HepG2 (cell line): Measurements from ENCODE around the gene TBC1D24. TPM values are rescaled to one million over a fixed set of nuclear protein-coding genes. Genes with fewer than 3 reads are reported as not detected.

Experiments
- ATF2 ChIP-seq: sonication (generic); formaldehyde crosslinking; IDR thresholded peaks from 2 replicates; pipeline ENCODE4 v1.4.0; 2020; ENCODE audit warnings: missing genetic modification reagents
- CBFB ChIP-seq: sonication (generic); formaldehyde crosslinking; IDR thresholded peaks from 2 replicates; pipeline ENCODE4 v1.4.0; 2020; ENCODE audit warnings: missing genetic modification reagents
- HIVEP1 ChIP-seq: sonication (generic); formaldehyde crosslinking; IDR thresholded peaks from 2 replicates; pipeline ENCODE4 v1.4.0; 2020; ENCODE audit warnings: mild to moderate bottlenecking, missing genetic modification reagents
- KLF9 ChIP-seq: IDR thresholded peaks from 2 replicates; pipeline ENCODE4 v1.6.1; 2016; ENCODE audit warnings: low read depth
- PAF1 ChIP-seq: IDR thresholded peaks from 2 replicates; pipeline ENCODE4 v1.6.1; 2016; ENCODE audit warnings: missing genetic modification reagents, missing compliant biosample characterization
- POGZ ChIP-seq: sonication (generic); formaldehyde crosslinking; IDR thresholded peaks from 2 replicates; pipeline ENCODE4 v1.4.0; 2020; ENCODE audit warnings: mild to moderate bottlenecking, missing genetic modification reagents
- POLR2AphosphoS2 ChIP-seq: IDR thresholded peaks from 2 replicates; pipeline ENCODE4 v1.6.1; 2011; ENCODE audit warnings: low read depth, low read length, improper control_type of control experiment
- RBAK ChIP-seq: sonication (generic); formaldehyde crosslinking; IDR thresholded peaks from 2 replicates; pipeline ENCODE4 v1.5.1; 2020; ENCODE audit warnings: mild to moderate bottlenecking, missing genetic modification reagents
- SNAPC2 ChIP-seq: sonication (generic); formaldehyde crosslinking; IDR thresholded peaks from 2 replicates; pipeline ENCODE4 v1.8.1; 2022; ENCODE audit warnings: mild to moderate bottlenecking, missing genetic modification reagents
- ZNF224 ChIP-seq: sonication (generic); formaldehyde crosslinking; IDR thresholded peaks from 2 replicates; pipeline ENCODE4 v1.5.0; 2020; ENCODE audit warnings: mild to moderate bottlenecking, missing genetic modification reagents
- ZNF318 ChIP-seq: sonication (generic); formaldehyde crosslinking; IDR thresholded peaks from 2 replicates; pipeline ENCODE4 v1.4.0; 2020; ENCODE audit warnings: mild to moderate bottlenecking, missing genetic modification reagents
- ZNF350 ChIP-seq: sonication (generic); formaldehyde crosslinking; IDR thresholded peaks from 2 replicates; pipeline ENCODE4 v1.4.0; 2020; ENCODE audit warnings: mild to moderate bottlenecking, low read depth, missing genetic modification reagents, borderline replicate concordance
- ZNF367 ChIP-seq: sonication (generic); formaldehyde crosslinking; IDR thresholded peaks from 2 replicates; pipeline ENCODE4 v1.4.0; 2020; ENCODE audit warnings: missing genetic modification reagents, borderline replicate concordance
- ZNF501 ChIP-seq: sonication (generic); formaldehyde crosslinking; IDR thresholded peaks from 2 replicates; pipeline ENCODE4 v1.5.1; 2020; ENCODE audit warnings: mild to moderate bottlenecking, moderate library complexity, missing genetic modification reagents
- ZNF572 ChIP-seq: sonication (generic); formaldehyde crosslinking; IDR thresholded peaks from 2 replicates; pipeline ENCODE4 v1.5.1; 2020; ENCODE audit warnings: mild to moderate bottlenecking, missing genetic modification reagents
- ZNF616 ChIP-seq: sonication (generic); formaldehyde crosslinking; IDR thresholded peaks from 2 replicates; pipeline ENCODE4 v1.5.0; 2020; ENCODE audit warnings: low read depth, mild to moderate bottlenecking, missing genetic modification reagents
- polyA plus RNA-seq, 8 experiments: library from polyadenylated mRNA; depleted of rRNA in 3 of 8; stranded (reverse) in 7 of 8; unstranded in 1 of 8; fragments of >200 nt; fragmentation: Illumina TruSeq in 4 of 8; extraction: Trizol in 4 of 8; gene quantifications; 2 replicates each; pipeline versions ENCODE4 v1.2.1 to v1.2.3, GENCODE V29; 2011 to 2016; ENCODE audit warnings: low read depth in 4 of 8, missing spikeins in 1 of 8, mixed read lengths in 1 of 8; ENCODE audit not compliant: insufficient read depth in 1 of 8
- total RNA-seq, 5 experiments: library from RNA; depleted of rRNA; stranded (reverse); fragments of >200 nt; fragmentation: Illumina TruSeq; extraction: Trizol; gene quantifications; 2 replicates each; pipeline ENCODE4 v1.2.3, GENCODE V29; 2016; ENCODE audit warnings: low read depth in 1 of 5
- TF ChIP-seq, protein P1 (sequence below): sonication (generic); formaldehyde crosslinking; IDR thresholded peaks from 2 replicates; pipeline ENCODE4 v1.4.0; 2020; ENCODE audit warnings: mild to moderate bottlenecking, missing genetic modification reagents

The TBC1D24 gene
- total and polyA plus RNA-seq, 2 of the 13 experiments (the other 11 are each of a cell fraction or from before 2014, with no cell fraction given) = 7.7 to 13.7 TPM

- TF ChIP-seq ZNF318 (CRISPR knock-in tag) (no peak), ZNF224 (CRISPR knock-in tag) (no peak), POGZ (CRISPR knock-in tag) (peak; percentile 24; the same call in 1 of the 2 replicates), SNAPC2 (CRISPR knock-in tag) (no peak), POLR2AphosphoS2 (no peak), ZNF501 (no peak; the same call in none of the 2 replicates), HIVEP1 (no peak), KLF9 (no peak), PAF1 (CRISPR knock-in tag) (no peak), ZNF572 (CRISPR knock-in tag) (no peak), ZNF367 (CRISPR knock-in tag) (peak; percentile 32; the same call in 1 of the 2 replicates), ZNF616 (CRISPR knock-in tag) (no peak; the same call in 1 of the 2 replicates), RBAK (CRISPR knock-in tag) (no peak), CBFB (CRISPR knock-in tag) (peak; percentile 54; the same call in 1 of the 2 replicates), ATF2 (CRISPR knock-in tag) (peak; percentile 13; the same call in 1 of the 2 replicates), ZNF350 (CRISPR knock-in tag) (no peak; the same call in 1 of the 2 replicates)
- TF ChIP-seq, protein P1, sequence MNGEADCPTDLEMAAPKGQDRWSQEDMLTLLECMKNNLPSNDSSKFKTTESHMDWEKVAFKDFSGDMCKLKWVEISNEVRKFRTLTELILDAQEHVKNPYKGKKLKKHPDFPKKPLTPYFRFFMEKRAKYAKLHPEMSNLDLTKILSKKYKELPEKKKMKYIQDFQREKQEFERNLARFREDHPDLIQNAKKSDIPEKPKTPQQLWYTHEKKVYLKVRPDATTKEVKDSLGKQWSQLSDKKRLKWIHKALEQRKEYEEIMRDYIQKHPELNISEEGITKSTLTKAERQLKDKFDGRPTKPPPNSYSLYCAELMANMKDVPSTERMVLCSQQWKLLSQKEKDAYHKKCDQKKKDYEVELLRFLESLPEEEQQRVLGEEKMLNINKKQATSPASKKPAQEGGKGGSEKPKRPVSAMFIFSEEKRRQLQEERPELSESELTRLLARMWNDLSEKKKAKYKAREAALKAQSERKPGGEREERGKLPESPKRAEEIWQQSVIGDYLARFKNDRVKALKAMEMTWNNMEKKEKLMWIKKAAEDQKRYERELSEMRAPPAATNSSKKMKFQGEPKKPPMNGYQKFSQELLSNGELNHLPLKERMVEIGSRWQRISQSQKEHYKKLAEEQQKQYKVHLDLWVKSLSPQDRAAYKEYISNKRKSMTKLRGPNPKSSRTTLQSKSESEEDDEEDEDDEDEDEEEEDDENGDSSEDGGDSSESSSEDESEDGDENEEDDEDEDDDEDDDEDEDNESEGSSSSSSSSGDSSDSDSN (CRISPR knock-in tag) = peak; percentile 53
These were observed 38.7 kb downstream of the TBC1D24 start, which contains the start of gene ATP6V0C (continued) for GRCh38 chr16:2513405-2514332.
